ENCODE results near the gene SLC7A6OS.
A peak's percentile ranks its signal among the peaks of the same experiment; 100 is the strongest.

SLC7A6OS gene

DNA sequence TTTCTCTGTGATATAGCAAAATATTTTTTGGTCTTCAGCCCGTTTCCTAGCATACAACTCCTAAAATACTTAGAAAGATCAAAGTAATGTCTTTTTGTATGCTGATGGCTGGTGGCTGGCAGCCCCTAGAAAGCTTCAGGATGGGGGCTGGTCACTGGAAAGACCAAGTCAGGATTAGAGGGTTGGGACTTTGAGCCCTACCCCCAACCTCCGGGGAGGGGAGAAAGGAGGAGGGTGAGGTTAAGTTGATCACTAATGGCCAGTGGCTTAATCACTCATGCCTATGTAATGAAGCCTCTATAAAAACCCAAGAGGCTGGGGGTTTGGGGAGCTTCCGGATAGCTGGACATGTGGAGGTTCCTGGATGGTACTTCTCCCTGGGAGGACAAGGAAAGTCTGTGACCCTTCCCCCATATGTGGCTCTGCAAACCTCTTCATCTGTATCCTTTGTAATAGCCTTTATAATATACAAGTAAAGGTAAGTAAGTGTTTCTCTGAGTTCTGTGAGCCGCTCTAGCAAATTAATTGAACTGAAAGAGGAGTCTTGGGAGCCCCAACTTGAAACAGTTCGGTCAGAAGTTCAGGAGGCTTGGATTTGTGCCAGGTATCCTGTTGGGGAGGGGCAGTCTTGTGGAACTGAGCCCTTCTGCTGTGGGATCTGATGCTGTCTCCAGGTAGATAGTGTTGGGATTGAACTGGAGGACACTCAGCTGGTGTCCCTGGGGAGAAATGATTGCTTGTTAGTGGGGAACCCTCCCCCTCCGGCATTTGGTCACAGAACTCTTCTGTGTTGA is 42.9 kb downstream of the SLC7A6OS start:
- H3K4me1 ChIP-seq (ENCODE audit: control insufficient read depth, insufficient read depth, low read depth, low read length) = peaks cover 23% of the 10 kb centered on the region
- H3K36me3 ChIP-seq (ENCODE audit: control insufficient read depth in 1 of 2, insufficient read depth in 2 of 2, low read depth in 1 of 2, low read length in 2 of 2) = peaks cover 4 to 14% of the 10 kb centered on the region in 2 experiments
- no peak overlapping the region for H4K8ac ChIP-seq (ENCODE audit: low read length)
- no peak overlapping the region for H2BK12ac ChIP-seq (ENCODE audit: low read length in 2 of 2)
- no peak overlapping the region for H3K4ac ChIP-seq (ENCODE audit: low read depth in 1 of 2, low read length in 2 of 2)
- peak overlapping the region; percentile 19 for H3K4me2 ChIP-seq (ENCODE audit: low read length, poor library complexity, severe bottlenecking)
- H3K18ac ChIP-seq (ENCODE audit: low read depth in 1 of 2, low read length in 2 of 2) = no peak overlapping the region
- H3K4me3 ChIP-seq (ENCODE audit: insufficient read depth in 1 of 2, low read depth in 1 of 2, low read length in 2 of 2) = no peak overlapping the region
- DNase-seq = no peak
- no peak overlapping the region for H4K91ac ChIP-seq (ENCODE audit: low read length)
- H3K14ac ChIP-seq (ENCODE audit: low read length in 2 of 2) = no peak overlapping the region
- H3K23ac ChIP-seq (ENCODE audit: low read length in 2 of 2) = no peak overlapping the region
- peaks cover 8% of the 10 kb centered on the region for H3K79me1 ChIP-seq (replicated peaks; ENCODE audit: low read length, poor library complexity, severe bottlenecking)
- WGBS = 49% methylated on average over 3 of the region's 6 CpGs
- H2BK15ac ChIP-seq (ENCODE audit: low read depth, poor library complexity, severe bottlenecking) = no peak overlapping the region
- H3K27ac ChIP-seq (ENCODE audit: low read length, poor library complexity, severe bottlenecking) = no peak overlapping the region
- H2AFZ ChIP-seq (ENCODE audit: low read depth, low read length) = no peak overlapping the region
- no peak overlapping the region for H3K9ac ChIP-seq (ENCODE audit: low read length)
- no peaks in the 10 kb centered on the region for H3K27me3 ChIP-seq (ENCODE audit: control insufficient read depth in 1 of 2, insufficient read depth in 1 of 2, low read length in 2 of 2)
- H2BK120ac ChIP-seq (ENCODE audit: low read depth, low read length) = no peak overlapping the region
- H2BK5ac ChIP-seq (ENCODE audit: low read depth, low read length, poor library complexity, severe bottlenecking) = no peak overlapping the region
- H2AK5ac ChIP-seq (ENCODE audit: low read length, severe bottlenecking) = peak overlapping the region; percentile 40
- H3K9me3 ChIP-seq (ENCODE audit: control insufficient read depth, low read length) = no peaks in the 10 kb centered on the region

DNA sequence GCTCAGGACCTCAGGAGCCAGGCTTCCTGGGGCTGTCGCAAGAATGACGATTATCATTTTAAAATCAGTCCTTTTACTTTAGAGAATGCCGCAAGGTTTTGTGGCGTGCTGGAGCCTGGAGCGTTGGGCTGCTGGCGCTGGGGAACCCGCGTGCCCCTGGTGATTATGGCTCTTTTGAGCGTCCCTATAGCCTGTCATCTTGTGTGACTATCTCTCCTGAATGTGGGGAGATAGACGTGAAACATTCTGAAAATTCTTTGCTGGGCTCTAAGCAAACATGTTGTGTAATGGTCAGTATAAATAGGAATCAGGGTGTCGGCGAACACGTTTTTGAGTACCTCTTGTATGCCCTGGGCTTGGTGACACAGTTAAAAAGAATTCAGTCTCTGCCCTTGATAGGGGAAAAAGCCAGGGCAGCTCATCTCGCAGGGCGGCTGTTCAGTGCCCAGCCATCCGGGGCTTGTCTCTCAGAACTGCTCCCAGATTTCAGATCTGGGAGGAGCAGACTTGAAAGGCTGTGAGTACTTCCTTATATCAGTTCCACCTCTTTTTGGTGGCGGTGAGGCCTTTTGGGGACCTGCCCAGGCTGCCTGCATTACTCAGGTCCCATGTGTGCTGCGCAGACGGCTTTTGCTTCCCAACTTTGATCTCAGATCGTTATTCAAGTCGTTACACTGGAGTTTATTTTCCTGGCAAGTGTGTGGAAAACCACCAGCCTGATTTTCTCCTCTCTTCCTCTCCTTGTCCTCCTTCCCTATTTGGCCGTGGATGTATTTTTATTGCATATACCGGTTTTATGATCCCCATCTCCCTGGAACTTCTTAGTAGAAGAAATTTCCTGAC is 45.4 kb downstream of the SLC7A6OS start:
- no peak overlapping the region for H4K8ac ChIP-seq (ENCODE audit: low read length)
- peak overlapping the region; percentile 78 for H3K4me2 ChIP-seq (ENCODE audit: low read length, poor library complexity, severe bottlenecking)
- peak overlapping the region; percentile 96 for H2AFZ ChIP-seq (ENCODE audit: low read depth, low read length)
- H3K36me3 ChIP-seq (ENCODE audit: control insufficient read depth in 1 of 2, insufficient read depth in 2 of 2, low read depth in 1 of 2, low read length in 2 of 2) = peaks cover 11 to 17% of the 10 kb centered on the region in 2 experiments
- peak overlapping the region; percentile 90 for H3K27ac ChIP-seq (ENCODE audit: low read length, poor library complexity, severe bottlenecking)
- H3K9me3 ChIP-seq (ENCODE audit: control insufficient read depth, low read length) = no peaks in the 10 kb centered on the region
- H3K4ac ChIP-seq (ENCODE audit: low read depth in 1 of 2, low read length in 2 of 2) = peak overlapping the region; percentile 66 to 72
- H2BK5ac ChIP-seq (ENCODE audit: low read depth, low read length, poor library complexity, severe bottlenecking) = peak overlapping the region; percentile 53
- H3K9ac ChIP-seq (ENCODE audit: low read length) = peak overlapping the region; percentile 96
- H3K14ac ChIP-seq (ENCODE audit: low read length in 2 of 2) = peak overlapping the region in 1 of 2 experiments; percentile 94
- H3K18ac ChIP-seq (ENCODE audit: low read depth in 1 of 2, low read length in 2 of 2) = peak overlapping the region; percentile 95 to 98
- H3K23ac ChIP-seq (ENCODE audit: low read length in 2 of 2) = peak overlapping the region in 1 of 2 experiments; percentile 70
- no peak overlapping the region for H2AK5ac ChIP-seq (ENCODE audit: low read length, severe bottlenecking)
- H2BK12ac ChIP-seq (ENCODE audit: low read length in 2 of 2) = peak overlapping the region in 1 of 2 experiments; percentile 50
- no peak overlapping the region for H2BK15ac ChIP-seq (ENCODE audit: low read depth, poor library complexity, severe bottlenecking)
- DNase-seq = peak; percentile 83
- peak overlapping the region; percentile 96 to 98 for H3K4me3 ChIP-seq (ENCODE audit: insufficient read depth in 1 of 2, low read depth in 1 of 2, low read length in 2 of 2)
- H3K79me1 ChIP-seq (replicated peaks; ENCODE audit: low read length, poor library complexity, severe bottlenecking) = peaks cover 4% of the 10 kb centered on the region
- peaks cover 20% of the 10 kb centered on the region for H3K4me1 ChIP-seq (ENCODE audit: control insufficient read depth, insufficient read depth, low read depth, low read length)
- WGBS = 2% methylated on average over 21 of the region's 23 CpGs
- H2BK120ac ChIP-seq (ENCODE audit: low read depth, low read length) = no peak overlapping the region
- peak overlapping the region; percentile 99 for H4K91ac ChIP-seq (ENCODE audit: low read length)
- H3K27me3 ChIP-seq (ENCODE audit: control insufficient read depth in 1 of 2, insufficient read depth in 1 of 2, low read length in 2 of 2) = no peaks in the 10 kb centered on the region

- Histone ChIP-seq H3K9me3 (ENCODE audit: control insufficient read depth, low read length) (no peaks in the 10 kb centered on the region), H2BK15ac (ENCODE audit: low read depth, poor library complexity, severe bottlenecking) (peak within 1 kb of the TSS; percentile 97), H3K79me1 (replicated peaks; ENCODE audit: low read length, poor library complexity, severe bottlenecking) (peaks cover 7% of the 10 kb centered on the region), H3K23ac (ENCODE audit: low read length in 2 of 2) (peak within 1 kb of the TSS in 1 of 2 experiments; percentile 92), H3K4ac (ENCODE audit: low read depth in 1 of 2, low read length in 2 of 2) (peak within 1 kb of the TSS; percentile 66 to 92), H3K4me2 (ENCODE audit: low read length, poor library complexity, severe bottlenecking) (peak within 1 kb of the TSS; percentile 78), H3K4me3 (ENCODE audit: insufficient read depth in 1 of 2, low read depth in 1 of 2, low read length in 2 of 2) (peak within 1 kb of the TSS; percentile 96 to 98), H2BK5ac (ENCODE audit: low read depth, low read length, poor library complexity, severe bottlenecking) (peak within 1 kb of the TSS; percentile 73), H2BK12ac (ENCODE audit: low read length in 2 of 2) (peak within 1 kb of the TSS; percentile 69 to 94), H3K27me3 (ENCODE audit: control insufficient read depth in 1 of 2, insufficient read depth in 1 of 2, low read length in 2 of 2) (no peaks in the 10 kb centered on the region), H3K14ac (ENCODE audit: low read length in 2 of 2) (peak within 1 kb of the TSS in 1 of 2 experiments; percentile 94), H2AFZ (ENCODE audit: low read depth, low read length) (peak within 1 kb of the TSS; percentile 96), H3K4me1 (ENCODE audit: control insufficient read depth, insufficient read depth, low read depth, low read length) (peaks cover 24% of the 10 kb centered on the region), H4K8ac (ENCODE audit: low read length) (peak within 1 kb of the TSS; percentile 96), H3K9ac (ENCODE audit: low read length) (peak within 1 kb of the TSS; percentile 96), H2BK120ac (ENCODE audit: low read depth, low read length) (peak within 1 kb of the TSS; percentile 87), H2AK5ac (ENCODE audit: low read length, severe bottlenecking) (peak within 1 kb of the TSS; percentile 85), H3K27ac (ENCODE audit: low read length, poor library complexity, severe bottlenecking) (peak within 1 kb of the TSS; percentile 90), H4K91ac (ENCODE audit: low read length) (peak within 1 kb of the TSS; percentile 99), H3K18ac (ENCODE audit: low read depth in 1 of 2, low read length in 2 of 2) (peak within 1 kb of the TSS; percentile 95 to 100), H3K36me3 (ENCODE audit: control insufficient read depth in 1 of 2, insufficient read depth in 2 of 2, low read depth in 1 of 2, low read length in 2 of 2) (peaks cover 18% of the 10 kb centered on the region in 2 experiments)
- under 1% methylated on average over 120 of the region's 123 CpGs for WGBS
- DNase-seq = peak; percentile 81
These were observed 46.3 kb downstream of the SLC7A6OS start, which contains the start of gene SLC7A6 for GRCh38 chr16:68264128-68265077. SLC7A6 (plus strand) TSS chr16:68264526; CDS start chr16:68274727, 10,201 bp downstream.
